ENCODE measurements around the gene GPR21.

DNA sequence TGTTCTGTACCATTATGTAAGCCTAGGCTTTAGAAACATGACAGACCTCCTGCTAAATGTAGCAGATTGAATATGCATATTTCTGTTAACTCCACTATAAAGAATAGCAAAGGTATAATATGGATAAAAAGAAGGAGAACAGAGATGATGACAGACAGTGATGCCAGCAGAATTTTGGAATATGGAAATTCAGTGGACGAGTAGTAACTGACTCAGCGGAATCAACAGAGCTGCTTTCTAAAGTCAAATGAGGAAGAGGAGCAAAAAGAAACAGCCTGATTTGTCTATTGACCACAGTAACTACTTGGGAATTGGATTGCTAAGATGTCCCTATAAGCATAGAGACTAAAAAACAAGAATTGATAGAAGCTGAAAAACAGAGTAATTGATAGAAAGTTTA lies 8.0 kb downstream of the GPR21 start:
- TF ChIP-seq, protein P1, sequence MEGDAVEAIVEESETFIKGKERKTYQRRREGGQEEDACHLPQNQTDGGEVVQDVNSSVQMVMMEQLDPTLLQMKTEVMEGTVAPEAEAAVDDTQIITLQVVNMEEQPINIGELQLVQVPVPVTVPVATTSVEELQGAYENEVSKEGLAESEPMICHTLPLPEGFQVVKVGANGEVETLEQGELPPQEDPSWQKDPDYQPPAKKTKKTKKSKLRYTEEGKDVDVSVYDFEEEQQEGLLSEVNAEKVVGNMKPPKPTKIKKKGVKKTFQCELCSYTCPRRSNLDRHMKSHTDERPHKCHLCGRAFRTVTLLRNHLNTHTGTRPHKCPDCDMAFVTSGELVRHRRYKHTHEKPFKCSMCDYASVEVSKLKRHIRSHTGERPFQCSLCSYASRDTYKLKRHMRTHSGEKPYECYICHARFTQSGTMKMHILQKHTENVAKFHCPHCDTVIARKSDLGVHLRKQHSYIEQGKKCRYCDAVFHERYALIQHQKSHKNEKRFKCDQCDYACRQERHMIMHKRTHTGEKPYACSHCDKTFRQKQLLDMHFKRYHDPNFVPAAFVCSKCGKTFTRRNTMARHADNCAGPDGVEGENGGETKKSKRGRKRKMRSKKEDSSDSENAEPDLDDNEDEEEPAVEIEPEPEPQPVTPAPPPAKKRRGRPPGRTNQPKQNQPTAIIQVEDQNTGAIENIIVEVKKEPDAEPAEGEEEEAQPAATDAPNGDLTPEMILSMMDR (IDR thresholded peaks at IDR 0.05): no peak
- TF ChIP-seq EP300 (IDR thresholded peaks at IDR 0.05): no peak

All from suprapubic skin (tissue), 3 donors.